Adipocyte (in vitro differentiated cells): ENCODE measurements around the gene AMH.

Experiments
- DNase-seq: peaks from one replicate; pipeline ENCODE4 v3.0.0-alpha.2; 2015; ENCODE audit warnings: low read depth
- H3K27me3 ChIP-seq: replicated peaks from 2 replicates; pipeline ENCODE4 v1.7.0; 2013; ENCODE audit warnings: mild to moderate bottlenecking, low read length, moderate library complexity; ENCODE audit not compliant: control insufficient read depth, insufficient read depth
- H3K36me3 ChIP-seq: 2 replicates; pipeline ENCODE4 v1.7.0; 2013; ENCODE audit warnings: low read length, mild to moderate bottlenecking, moderate library complexity; ENCODE audit not compliant: control insufficient read depth, insufficient read depth, severe bottlenecking
- H3K4me1 ChIP-seq: 2 replicates; pipeline ENCODE4 v1.7.0; 2013; ENCODE audit warnings: mild to moderate bottlenecking, low read length, moderate library complexity; ENCODE audit not compliant: control insufficient read depth, insufficient read depth
- H3K4me3 ChIP-seq: 2 replicates; pipeline ENCODE4 v1.7.0; 2013; ENCODE audit warnings: mild to moderate bottlenecking, low read length, moderate library complexity
- H3K9ac ChIP-seq: 2 replicates; pipeline ENCODE4 v1.7.0; 2013; ENCODE audit warnings: mild to moderate bottlenecking, low read length, moderate library complexity
- H3K9me3 ChIP-seq: 2 replicates; pipeline ENCODE4 v1.7.0; 2013; ENCODE audit warnings: mild to moderate bottlenecking, low read length, moderate library complexity; ENCODE audit not compliant: control insufficient read depth

Gene AMH

GRCh38 chr19:2210987-2211740, 38.0 kb upstream of the AMH start:
- Histone ChIP-seq H3K9ac (no peak overlapping the region), H3K27me3 (no peaks in the 10 kb centered on the region), H3K4me1 (peaks cover 26% of the 10 kb centered on the region), H3K36me3 (peaks cover 80% of the 10 kb centered on the region), H3K9me3 (no peaks in the 10 kb centered on the region), H3K4me3 (no peak overlapping the region)
- DNase-seq, result no peak

- no peaks in the 10 kb centered on the region for H3K27me3 ChIP-seq
- DNase-seq, result no peak
- no peak overlapping the region for H3K4me3 ChIP-seq
- peaks cover 20% of the 10 kb centered on the region for H3K4me1 ChIP-seq
- no peaks in the 10 kb centered on the region for H3K9me3 ChIP-seq
- H3K9ac ChIP-seq, result no peak overlapping the region
- peaks cover 86% of the 10 kb centered on the region for H3K36me3 ChIP-seq
These were observed 36.0 kb upstream of the AMH start for GRCh38 chr19:2212861-2213711.

- Histone ChIP-seq H3K36me3 (peaks cover 87% of the 10 kb centered on the region), H3K4me1 (peaks cover 13% of the 10 kb centered on the region), H3K27me3 (no peaks in the 10 kb centered on the region), H3K9ac (no peak overlapping the region), H3K4me3 (no peak overlapping the region), H3K9me3 (no peaks in the 10 kb centered on the region)
- DNase-seq, result no peak
These were observed 35.3 kb upstream of the AMH start for GRCh38 chr19:2213799-2214198.

GRCh38 chr19:2214251-2214650, 34.9 kb upstream of the AMH start:
- H3K4me1 ChIP-seq, result peaks cover 8% of the 10 kb centered on the region
- H3K9me3 ChIP-seq, result no peaks in the 10 kb centered on the region
- H3K9ac ChIP-seq, result no peak overlapping the region
- no peak for DNase-seq
- H3K27me3 ChIP-seq, result no peaks in the 10 kb centered on the region
- H3K36me3 ChIP-seq, result peaks cover 87% of the 10 kb centered on the region
- H3K4me3 ChIP-seq, result no peak overlapping the region

GRCh38 chr19:2215281-2215751, 33.8 kb upstream of the AMH start:
- H3K9me3 ChIP-seq, result no peaks in the 10 kb centered on the region
- H3K27me3 ChIP-seq, result no peaks in the 10 kb centered on the region
- no peak overlapping the region for H3K9ac ChIP-seq
- peaks cover 84% of the 10 kb centered on the region for H3K36me3 ChIP-seq
- DNase-seq, result no peak
- H3K4me1 ChIP-seq, result peaks cover 5% of the 10 kb centered on the region
- no peak overlapping the region for H3K4me3 ChIP-seq

GRCh38 chr19:2216361-2217225, 32.5 kb upstream of the AMH start:
- Histone ChIP-seq H3K4me3 (no peak overlapping the region), H3K9ac (no peak overlapping the region), H3K4me1 (peaks cover 11% of the 10 kb centered on the region), H3K27me3 (no peaks in the 10 kb centered on the region), H3K9me3 (no peaks in the 10 kb centered on the region), H3K36me3 (peaks cover 75% of the 10 kb centered on the region)
- no peak for DNase-seq

GRCh38 chr19:2217591-2217990, 31.5 kb upstream of the AMH start:
- Histone ChIP-seq H3K27me3 (no peaks in the 10 kb centered on the region), H3K9me3 (no peaks in the 10 kb centered on the region), H3K4me1 (peaks cover 11% of the 10 kb centered on the region), H3K9ac (no peak overlapping the region), H3K36me3 (peaks cover 65% of the 10 kb centered on the region), H3K4me3 (no peak overlapping the region)
- no peak for DNase-seq

GRCh38 chr19:2219726-2220125, 29.4 kb upstream of the AMH start:
- Histone ChIP-seq H3K9ac (no peak overlapping the region), H3K36me3 (peaks cover 56% of the 10 kb centered on the region), H3K9me3 (no peaks in the 10 kb centered on the region), H3K4me3 (no peak overlapping the region), H3K27me3 (no peaks in the 10 kb centered on the region), H3K4me1 (peaks cover 13% of the 10 kb centered on the region)
- no peak for DNase-seq

- Histone ChIP-seq H3K27me3 (no peaks in the 10 kb centered on the region), H3K4me3 (no peak overlapping the region), H3K4me1 (peaks cover 14% of the 10 kb centered on the region), H3K9ac (peak overlapping the region; percentile 68), H3K9me3 (no peaks in the 10 kb centered on the region), H3K36me3 (peaks cover 56% of the 10 kb centered on the region)
- DNase-seq, result no peak
These were observed 27.8 kb upstream of the AMH start for GRCh38 chr19:2221250-2221831.

GRCh38 chr19:2221918-2222317, 27.2 kb upstream of the AMH start:
- H3K4me1 ChIP-seq, result peaks cover 14% of the 10 kb centered on the region
- no peaks in the 10 kb centered on the region for H3K9me3 ChIP-seq
- H3K36me3 ChIP-seq, result peaks cover 56% of the 10 kb centered on the region
- no peaks in the 10 kb centered on the region for H3K27me3 ChIP-seq
- no peak overlapping the region for H3K4me3 ChIP-seq
- peak overlapping the region; percentile 68 for H3K9ac ChIP-seq
- no peak for DNase-seq
